Measurements from ENCODE around the gene CNOT3. TPM values are rescaled to one million over a fixed set of nuclear protein-coding genes. Genes with fewer than 3 reads are reported as not detected.
A peak's percentile ranks its signal among the peaks of the same experiment; 100 is the strongest.
"Not testable (repeated sequence)": the region's sequence is repeated elsewhere in the genome, so short reads cannot be mapped to it uniquely, and the experiment has no call there.

CNOT3 gene
- total and polyA plus RNA-seq, 2 experiments from 2014 or later, result 39.6 to 52.8 TPM

DNA sequence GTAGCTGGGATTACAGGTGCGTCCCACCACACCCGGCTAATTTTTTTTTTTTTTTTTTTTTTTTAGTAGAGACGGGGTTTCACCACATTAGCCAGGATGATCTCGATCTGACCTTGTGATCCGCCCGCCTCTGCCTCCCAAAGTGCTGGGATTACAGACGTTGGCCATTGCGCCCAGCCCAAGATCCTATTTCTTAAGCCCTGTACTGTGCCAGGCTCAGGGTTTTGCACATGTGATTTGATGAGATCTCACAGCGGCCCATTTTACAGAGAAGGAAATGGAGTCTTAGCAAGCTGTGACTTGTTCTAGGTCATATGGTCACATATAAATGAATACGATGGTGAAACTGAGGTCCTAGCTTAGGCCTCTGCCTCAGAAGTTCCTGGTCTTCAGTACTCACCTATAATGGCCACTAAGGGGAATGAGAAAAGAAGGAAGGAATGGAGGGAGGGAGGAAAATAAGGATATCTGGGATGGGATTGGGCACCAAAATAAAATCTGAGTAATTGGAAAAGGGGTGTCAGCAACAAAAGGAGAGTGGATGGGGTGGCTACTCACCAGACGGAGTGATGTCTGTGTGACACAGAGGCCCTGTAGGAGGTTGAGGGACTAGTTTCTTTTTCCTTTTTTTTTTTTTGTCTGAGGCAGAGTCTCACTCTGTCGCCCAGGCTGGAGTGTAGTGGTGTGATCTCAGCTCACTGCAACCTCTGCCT, 38.2 kb upstream of the CNOT3 start:
- Histone ChIP-seq H3K27me3 (peaks cover 27% of the 10 kb centered on the region), H3K4me1 (ENCODE audit: low read depth) (no peaks in the 10 kb centered on the region), H3K4me3 (no peak overlapping the region), H3K36me3 (no peaks in the 10 kb centered on the region), H3K27ac (no peak overlapping the region), H3K9me3 (ENCODE audit: low read depth) (no peaks in the 10 kb centered on the region)
- TF ChIP-seq, protein P1, sequence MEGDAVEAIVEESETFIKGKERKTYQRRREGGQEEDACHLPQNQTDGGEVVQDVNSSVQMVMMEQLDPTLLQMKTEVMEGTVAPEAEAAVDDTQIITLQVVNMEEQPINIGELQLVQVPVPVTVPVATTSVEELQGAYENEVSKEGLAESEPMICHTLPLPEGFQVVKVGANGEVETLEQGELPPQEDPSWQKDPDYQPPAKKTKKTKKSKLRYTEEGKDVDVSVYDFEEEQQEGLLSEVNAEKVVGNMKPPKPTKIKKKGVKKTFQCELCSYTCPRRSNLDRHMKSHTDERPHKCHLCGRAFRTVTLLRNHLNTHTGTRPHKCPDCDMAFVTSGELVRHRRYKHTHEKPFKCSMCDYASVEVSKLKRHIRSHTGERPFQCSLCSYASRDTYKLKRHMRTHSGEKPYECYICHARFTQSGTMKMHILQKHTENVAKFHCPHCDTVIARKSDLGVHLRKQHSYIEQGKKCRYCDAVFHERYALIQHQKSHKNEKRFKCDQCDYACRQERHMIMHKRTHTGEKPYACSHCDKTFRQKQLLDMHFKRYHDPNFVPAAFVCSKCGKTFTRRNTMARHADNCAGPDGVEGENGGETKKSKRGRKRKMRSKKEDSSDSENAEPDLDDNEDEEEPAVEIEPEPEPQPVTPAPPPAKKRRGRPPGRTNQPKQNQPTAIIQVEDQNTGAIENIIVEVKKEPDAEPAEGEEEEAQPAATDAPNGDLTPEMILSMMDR (IDR thresholded peaks at IDR 0.05; ENCODE audit: low read depth, low read length), result no peak
- no peak for DNase-seq (ENCODE audit: low read depth in 1 of 2, low spot score in 1 of 2)

- not testable (repeated sequence) for H3K4me3 ChIP-seq; H3K9me3 ChIP-seq (ENCODE audit: low read depth); DNase-seq (ENCODE audit: low read depth in 1 of 2, low spot score in 1 of 2); H3K36me3 ChIP-seq; H3K4me1 ChIP-seq (ENCODE audit: low read depth)
- H3K27ac ChIP-seq, result peak overlapping the region; percentile 48
- peaks cover 22% of the 10 kb centered on the region for H3K27me3 ChIP-seq
Observed at GRCh38 chr19:54099903-54100255, 37.7 kb upstream of the CNOT3 start.

- Histone ChIP-seq H3K9me3 (ENCODE audit: low read depth) (no peaks in the 10 kb centered on the region), H3K27ac (peak within 1 kb of the TSS; percentile 48), H3K4me3 (no peak within 1 kb of the TSS), H3K27me3 (peaks cover 15% of the 10 kb centered on the region), H3K36me3 (no peaks in the 10 kb centered on the region), H3K4me1 (ENCODE audit: low read depth) (no peaks in the 10 kb centered on the region)
- TF ChIP-seq, protein P1 (IDR thresholded peaks at IDR 0.05; ENCODE audit: low read depth, low read length), result no peak
- DNase-seq (ENCODE audit: low read depth in 1 of 2, low spot score in 1 of 2), result peak in 1 of 2 donors; percentile 10
Observed at GRCh38 chr19:54100561-54100960, 37.0 kb upstream of the CNOT3 start, which contains the start of gene OSCAR. Gene OSCAR (minus strand): TSS chr19:54100803. CDS start chr19:54100792, 11 bp downstream.

DNA sequence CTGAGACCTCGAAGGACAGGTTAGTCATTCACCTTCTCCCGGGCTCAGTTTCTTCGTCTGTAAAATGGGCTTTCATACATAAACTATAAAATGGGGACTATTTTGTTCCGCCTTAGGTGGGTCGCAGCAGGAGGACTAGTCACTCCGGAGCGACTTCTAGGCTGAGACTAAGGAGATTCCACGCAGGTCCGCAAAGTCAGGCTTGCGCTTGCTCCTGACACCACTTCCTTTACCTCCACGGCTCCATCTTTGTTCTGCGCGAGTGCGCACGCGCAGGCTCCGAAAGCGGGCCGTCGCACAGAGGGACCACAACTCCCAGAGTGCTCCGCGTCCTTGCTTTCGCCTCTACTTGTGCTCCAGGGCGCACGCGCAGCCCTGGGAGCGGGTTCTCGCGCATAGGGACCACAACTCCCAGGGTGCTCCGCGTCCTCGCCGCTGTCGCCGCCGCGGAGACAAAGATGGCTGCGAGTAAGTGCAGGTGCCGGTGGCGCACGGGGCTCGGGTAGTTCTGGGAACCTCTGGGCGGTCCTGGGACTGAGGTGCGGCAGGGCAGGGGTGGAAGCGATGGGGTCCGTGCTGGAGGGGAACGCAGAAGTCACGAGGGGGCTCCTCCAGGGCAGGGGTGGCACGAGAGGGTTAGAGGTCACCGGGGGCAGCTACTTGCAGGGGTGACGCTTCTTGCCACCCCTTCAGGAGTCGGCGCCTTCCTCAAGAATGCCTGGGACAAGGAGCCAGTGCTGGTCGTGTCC, 35.0 kb upstream of the CNOT3 start, which contains the start of gene NDUFA3:
NDUFA3 (plus strand) TSS at position 435 of the 749 bp plus-strand sequence; CDS start at position 459, 24 bp downstream.
- Histone ChIP-seq H3K4me3 (peak within 1 kb of the TSS; percentile 71), H3K27ac (no peak within 1 kb of the TSS), H3K36me3 (peaks cover 7% of the 10 kb centered on the region)

GRCh38 chr19:54104998-54105715, 32.4 kb upstream of the CNOT3 start:
- TF ChIP-seq, protein P1 (IDR thresholded peaks at IDR 0.05; ENCODE audit: low read depth, low read length), result no peak
- Histone ChIP-seq H3K36me3 (peaks cover 20% of the 10 kb centered on the region), H3K27me3 (no peaks in the 10 kb centered on the region), H3K4me3 (no peak overlapping the region), H3K4me1 (ENCODE audit: low read depth) (no peaks in the 10 kb centered on the region), H3K27ac (no peak overlapping the region), H3K9me3 (ENCODE audit: low read depth) (no peaks in the 10 kb centered on the region)
- DNase-seq (ENCODE audit: low read depth in 1 of 2, low spot score in 1 of 2), result peak in 1 of 2 donors; percentile 9

More for the DNA sequence above, 35.0 kb upstream of the CNOT3 start, which contains the start of gene NDUFA3:
- TF ChIP-seq, protein P1 (IDR thresholded peaks at IDR 0.05; ENCODE audit: low read depth, low read length), result no peak
- Histone ChIP-seq H3K27me3 (no peaks in the 10 kb centered on the region), H3K4me1 (ENCODE audit: low read depth) (no peaks in the 10 kb centered on the region), H3K9me3 (ENCODE audit: low read depth) (no peaks in the 10 kb centered on the region)
- DNase-seq (ENCODE audit: low read depth in 1 of 2, low spot score in 1 of 2), result peak; percentile 99
